Left lobe of liver (tissue), 2 donors: ENCODE measurements around the gene FBXW9. TPM values are rescaled to one million over a fixed set of nuclear protein-coding genes. Genes with fewer than 3 reads are reported as not detected.

Experiments
- ATAC-seq: fragments of 200-7000 bp; cut with Tn5 transposase; one replicate; pipeline ENCODE4 v1.9.1; 2020; ENCODE audit warnings: mild to moderate bottlenecking, moderate library complexity
- DNase-seq: peaks from one replicate; pipeline ENCODE4 v3.0.0-alpha.2; 2020; ENCODE audit warnings: low spot score
- total RNA-seq: library from RNA; stranded (reverse); gene quantifications from one replicate; pipeline ENCODE4 v1.2.1, GENCODE V29; 2021
- donor health status: DM: no; HTN: no; CAD: no; lungs with moderate emphysema.
- donor health status: DM: no; HTN: yes; CAD: no.

Gene FBXW9
- total RNA-seq, 1 donor from 2014 or later: 3.3 TPM

- no peak for ATAC-seq
These were observed 10.6 kb downstream of the FBXW9 start for GRCh38 chr19:12685831-12686230.

GRCh38 chr19:12681074-12681987 is 15.1 kb downstream of the FBXW9 start, which contains the start of gene DHPS:
Gene DHPS (minus strand): TSS chr19:12681880. CDS start chr19:12681766, 114 bp downstream.
- DNase-seq (peak; percentile 93), ATAC-seq (peak; percentile 79)

More at GRCh38 chr19:12685831-12686230, 10.6 kb downstream of the FBXW9 start:
- no peak for DNase-seq

GRCh38 chr19:12680034-12680433 is 16.4 kb downstream of the FBXW9 start:
- ATAC-seq (no peak), DNase-seq (no peak)

GRCh38 chr19:12678039-12678438 is 18.4 kb downstream of the FBXW9 start:
- DNase-seq (peak; percentile 78), ATAC-seq (peak; percentile 22)

GRCh38 chr19:12676928-12677327 is 19.5 kb downstream of the FBXW9 start:
- ATAC-seq (no peak), DNase-seq (no peak)

GRCh38 chr19:12676384-12676792 is 20.0 kb downstream of the FBXW9 start:
- ATAC-seq: peak; percentile 76

GRCh38 chr19:12675940-12676339 is 20.5 kb downstream of the FBXW9 start:
- no peak for DNase-seq
- ATAC-seq: no peak

More at GRCh38 chr19:12676384-12676792, 20.0 kb downstream of the FBXW9 start:
- peak; percentile 82 for DNase-seq

- ATAC-seq: no peak
- no peak for DNase-seq
These were observed 21.0 kb downstream of the FBXW9 start for GRCh38 chr19:12675399-12675798.

- no peak for ATAC-seq
- no peak for DNase-seq
These were observed 23.7 kb downstream of the FBXW9 start for GRCh38 chr19:12672744-12673143.

- ATAC-seq: no peak
- no peak for DNase-seq
These were observed 26.1 kb downstream of the FBXW9 start for GRCh38 chr19:12670159-12670928.

- peak; percentile 85 for DNase-seq
- peak; percentile 75 for ATAC-seq
These were observed 26.9 kb downstream of the FBXW9 start for GRCh38 chr19:12669270-12670158.

- DNase-seq: no peak
These were observed 27.5 kb downstream of the FBXW9 start for GRCh38 chr19:12668932-12669269.

GRCh38 chr19:12668346-12668745 is 28.1 kb downstream of the FBXW9 start:
- no peak for ATAC-seq
- no peak for DNase-seq

More at GRCh38 chr19:12668932-12669269, 27.5 kb downstream of the FBXW9 start:
- ATAC-seq: peak; percentile 14

GRCh38 chr19:12667731-12668302 is 28.6 kb downstream of the FBXW9 start:
- DNase-seq (no peak), ATAC-seq (no peak)

- DNase-seq (peak; percentile 79), ATAC-seq (peak; percentile 82)
These were observed 30.0 kb downstream of the FBXW9 start, which contains the start of the genes MAN2B1 and WDR83 for GRCh38 chr19:12666265-12667048. Gene MAN2B1 (minus strand): TSS chr19:12666742. CDS start chr19:12666701, 41 bp downstream. Gene WDR83 (plus strand): TSS chr19:12666807. CDS start chr19:12669791, 2,984 bp downstream.

- no peak for ATAC-seq
- no peak for DNase-seq
These were observed 30.7 kb downstream of the FBXW9 start for GRCh38 chr19:12665671-12666264.

- ATAC-seq (no peak), DNase-seq (no peak)
These were observed 31.2 kb downstream of the FBXW9 start for GRCh38 chr19:12665281-12665573.

GRCh38 chr19:12664406-12665280 is 31.8 kb downstream of the FBXW9 start:
- no peak for ATAC-seq
- DNase-seq: no peak
